Progenitor cell of endocrine pancreas (in vitro differentiated cells): ENCODE data around the gene LMOD2. TPM values are rescaled to one million over a fixed set of nuclear protein-coding genes. Genes with fewer than 3 reads are reported as not detected.

Experiments used
- DNase-seq: peaks from one replicate; pipeline ENCODE4 v3.0.0; 2021; ENCODE audit warnings: low spot score; ENCODE audit not compliant: unreplicated experiment
- H3K27ac Mint-ChIP-seq: 2 replicates; pipeline ENCODE4 v1.8.0; 2021; ENCODE audit warnings: mild to moderate bottlenecking, moderate library complexity, mixed read lengths
- H3K27me3 Mint-ChIP-seq: 2 replicates; pipeline ENCODE4 v1.8.0; 2021; ENCODE audit warnings: mixed read lengths
- H3K36me3 Mint-ChIP-seq: 2 replicates; pipeline ENCODE4 v1.8.0; 2022; ENCODE audit warnings: mixed read lengths; ENCODE audit not compliant: insufficient read depth
- H3K4me1 Mint-ChIP-seq: 2 replicates; pipeline ENCODE4 v1.8.0; 2021; ENCODE audit warnings: low read depth, mixed read lengths
- H3K4me3 Mint-ChIP-seq: 2 replicates; pipeline ENCODE4 v1.8.0; 2021; ENCODE audit warnings: low read depth, mild to moderate bottlenecking, moderate library complexity, mixed read lengths
- H3K9me3 Mint-ChIP-seq: 2 replicates; pipeline ENCODE4 v1.8.0; 2021; ENCODE audit warnings: low read depth, mixed read lengths
- CTCF ChIP-seq: fragments of 200-600 bp; sonication (generic); IDR thresholded peaks from one replicate; pipeline ENCODE4 v1.5.0; 2021; ENCODE audit warnings: antibody characterized with exemption, mild to moderate bottlenecking; ENCODE audit not compliant: unreplicated experiment
- total RNA-seq: library from RNA; stranded (reverse); gene quantifications from 2 replicates; pipeline ENCODE4 v1.2.1, GENCODE V29; 2021

The LMOD2 gene
- total RNA-seq, 1 donor from 2014 or later: not detected

DNA sequence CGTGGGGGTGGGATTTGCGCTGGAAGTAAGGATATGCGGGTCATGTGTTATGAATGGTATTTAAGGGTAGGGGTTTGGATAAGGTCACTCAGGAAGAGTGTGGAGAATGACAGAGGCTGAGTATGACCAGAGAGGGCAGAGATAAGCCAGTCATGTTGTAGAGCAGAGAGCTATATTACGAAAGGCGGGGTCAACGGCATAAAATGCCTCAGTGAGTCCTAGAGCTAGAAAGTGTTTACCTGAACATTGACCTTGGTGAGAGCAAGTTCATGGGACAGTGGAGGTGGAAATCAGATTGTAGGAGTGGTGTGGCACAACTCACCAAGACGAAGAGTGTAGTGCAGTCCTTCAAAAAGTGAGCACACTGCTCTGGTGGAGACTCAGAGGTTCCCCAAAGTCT lies 13.8 kb downstream of the LMOD2 start:
- peak overlapping the region; percentile 38 for H3K27ac Mint-ChIP-seq
- H3K9me3 Mint-ChIP-seq: no peaks in the 10 kb centered on the region
- no peak for TF ChIP-seq CTCF
- H3K27me3 Mint-ChIP-seq: no peaks in the 10 kb centered on the region
- H3K4me3 Mint-ChIP-seq: no peak overlapping the region
- no peaks in the 10 kb centered on the region for H3K36me3 Mint-ChIP-seq
- DNase-seq: no peak
- peaks cover 14% of the 10 kb centered on the region for H3K4me1 Mint-ChIP-seq

DNA sequence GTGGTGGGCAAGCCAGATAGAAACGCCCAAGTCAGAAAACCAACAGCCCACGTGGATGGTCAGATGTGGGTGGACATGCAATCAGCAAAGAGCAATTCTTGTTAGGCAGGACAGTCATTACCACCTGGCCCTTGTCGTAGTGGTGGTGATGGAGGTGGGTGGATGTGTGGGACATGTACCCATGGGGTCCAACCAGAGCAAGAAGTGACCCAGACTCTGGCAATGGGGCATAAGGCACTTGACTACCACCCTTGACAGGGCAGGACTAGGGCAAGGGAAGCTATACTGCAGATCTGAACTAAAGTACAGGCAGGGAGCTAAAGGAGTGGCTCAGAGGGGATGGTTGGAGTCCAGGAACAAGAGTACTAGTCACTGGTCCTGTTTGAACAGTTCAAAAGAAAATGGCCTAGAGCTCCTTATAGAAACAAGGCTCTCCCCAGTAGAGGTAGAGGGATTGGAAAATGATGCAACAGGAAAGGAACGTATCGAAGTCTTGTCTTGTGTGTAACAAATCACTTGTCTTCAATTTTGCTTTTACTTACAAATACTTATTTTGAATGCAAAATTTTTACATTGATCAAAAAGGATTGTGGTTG lies 17.6 kb downstream of the LMOD2 start:
- Mint-ChIP-seq H3K27me3 (no peaks in the 10 kb centered on the region), H3K27ac (no peak overlapping the region), H3K4me1 (peaks cover 6% of the 10 kb centered on the region), H3K36me3 (no peaks in the 10 kb centered on the region), H3K4me3 (no peak overlapping the region), H3K9me3 (no peaks in the 10 kb centered on the region)
- TF ChIP-seq CTCF: no peak
- DNase-seq: no peak

GRCh38 chr7:123673752-123674398 lies 18.2 kb downstream of the LMOD2 start:
- no peaks in the 10 kb centered on the region for H3K36me3 Mint-ChIP-seq
- DNase-seq: no peak
- no peak overlapping the region for H3K4me3 Mint-ChIP-seq
- no peaks in the 10 kb centered on the region for H3K9me3 Mint-ChIP-seq
- H3K4me1 Mint-ChIP-seq: peaks cover 6% of the 10 kb centered on the region
- TF ChIP-seq CTCF: no peak
- H3K27me3 Mint-ChIP-seq: no peaks in the 10 kb centered on the region
- no peak overlapping the region for H3K27ac Mint-ChIP-seq

GRCh38 chr7:123674399-123675180 lies 18.9 kb downstream of the LMOD2 start:
- Mint-ChIP-seq H3K27me3 (no peaks in the 10 kb centered on the region), H3K4me3 (no peak overlapping the region), H3K9me3 (no peaks in the 10 kb centered on the region), H3K36me3 (peaks cover 5% of the 10 kb centered on the region), H3K4me1 (peaks cover 6% of the 10 kb centered on the region), H3K27ac (peak overlapping the region; percentile 2)
- TF ChIP-seq CTCF: no peak
- no peak for DNase-seq

DNA sequence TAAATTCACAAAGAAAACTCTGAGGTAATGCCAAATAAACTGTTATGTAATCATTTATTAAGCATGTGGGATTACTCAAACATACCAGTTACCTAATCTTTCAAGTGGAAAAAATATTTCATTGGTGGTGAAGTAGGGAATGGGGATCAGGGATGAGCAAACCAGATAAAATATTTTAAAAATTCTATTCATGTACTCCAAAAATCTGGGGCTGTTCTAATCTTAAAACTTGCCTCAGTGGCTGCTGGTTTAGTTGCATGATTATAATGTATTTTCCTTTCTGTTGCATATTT lies 19.5 kb downstream of the LMOD2 start:
- Mint-ChIP-seq H3K4me1 (peaks cover 6% of the 10 kb centered on the region), H3K9me3 (no peaks in the 10 kb centered on the region), H3K4me3 (no peak overlapping the region), H3K27me3 (no peaks in the 10 kb centered on the region), H3K36me3 (peaks cover 5% of the 10 kb centered on the region), H3K27ac (no peak overlapping the region)
- TF ChIP-seq CTCF: no peak
- DNase-seq: no peak
